ENCODE data around the gene FIGN.

Gene FIGN

DNA sequence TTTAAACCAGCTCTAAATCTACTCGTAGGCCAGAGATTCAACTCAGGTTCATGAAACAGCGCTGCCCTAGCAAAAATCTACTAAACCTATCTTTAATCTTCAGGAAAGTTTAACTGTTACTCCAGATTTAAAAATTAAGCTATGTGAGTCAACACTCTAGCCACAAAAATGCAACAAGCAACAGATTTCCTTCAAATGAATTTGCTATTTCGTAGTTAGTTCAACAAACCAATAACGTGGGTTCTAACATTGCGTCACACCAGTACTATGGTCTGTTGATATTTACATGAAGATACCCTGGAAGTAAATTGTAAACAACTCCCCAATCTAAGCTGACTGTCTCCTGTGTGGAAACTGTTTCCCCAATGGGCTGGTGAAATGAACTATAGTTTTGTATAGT is 71.2 kb downstream of the FIGN start:
- H3K36me3 ChIP-seq (ENCODE audit: insufficient read depth, low read length): no peaks in the 10 kb centered on the region
- H3K27me3 ChIP-seq (ENCODE audit: insufficient read depth, low read length): no peaks in the 10 kb centered on the region
- no peaks in the 10 kb centered on the region for H3K9me2 ChIP-seq (ENCODE audit: low read depth, low read length)
- H3K9ac ChIP-seq (ENCODE audit: low read length): no peak overlapping the region
- H2AFZ ChIP-seq (ENCODE audit: low read length): no peak overlapping the region
- no peaks in the 10 kb centered on the region for H4K20me1 ChIP-seq (ENCODE audit: insufficient read depth, low read length)
- no peaks in the 10 kb centered on the region for H3F3A ChIP-seq (ENCODE audit: insufficient read depth, low read length)
- no peaks in the 10 kb centered on the region for H3K4me1 ChIP-seq (ENCODE audit: insufficient read depth, low read length, severe bottlenecking)
- H3K4me2 ChIP-seq (ENCODE audit: low read length): no peak overlapping the region
- no peak overlapping the region for H3K27ac ChIP-seq (ENCODE audit: low read depth, low read length, poor library complexity, severe bottlenecking)
- no peaks in the 10 kb centered on the region for H3K79me2 ChIP-seq (ENCODE audit: insufficient read depth, low read length)
- H3K9me3 ChIP-seq (ENCODE audit: low read length): no peaks in the 10 kb centered on the region
- TF ChIP-seq CTCF (IDR thresholded peaks at IDR 0.05; ENCODE audit: low read length) (no peak), EZH2 (IDR thresholded peaks at IDR 0.05; ENCODE audit: borderline replicate concordance, low read length) (no peak)
- H3K4me3 ChIP-seq (ENCODE audit: low read depth, low read length, poor library complexity, severe bottlenecking): no peak overlapping the region

DNA sequence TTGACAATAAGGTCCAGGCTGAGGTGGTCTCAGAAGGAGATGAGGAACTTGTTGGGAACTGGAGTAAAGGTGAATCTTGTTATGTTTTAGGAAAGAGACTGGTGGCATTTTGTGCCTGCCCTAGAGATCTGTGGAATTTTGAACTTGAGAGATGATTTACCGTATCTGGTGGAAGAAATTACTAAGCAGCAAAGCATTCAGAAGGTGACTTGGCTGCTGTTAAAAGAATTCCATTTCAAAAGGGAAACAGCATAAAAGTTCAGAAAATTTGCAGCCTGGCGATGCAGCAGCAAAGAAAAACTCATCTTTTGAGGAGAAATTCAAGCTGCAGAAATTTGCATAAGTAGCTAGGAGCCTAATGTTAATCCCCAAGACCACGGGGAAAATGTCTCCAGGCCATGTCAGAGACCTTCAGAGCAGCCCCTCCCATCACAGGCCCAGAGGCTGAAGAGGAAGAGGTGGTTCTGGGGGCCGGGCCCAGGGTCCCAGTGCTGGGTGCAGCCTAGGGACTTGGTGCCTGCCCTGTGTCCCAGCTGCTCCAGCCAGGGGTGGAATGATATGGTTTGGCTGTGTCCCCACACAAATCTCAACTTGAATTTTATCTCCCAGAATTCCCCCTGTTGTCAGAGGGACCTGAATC is 73.5 kb downstream of the FIGN start:
- Histone ChIP-seq H3K36me3 (ENCODE audit: insufficient read depth, low read length) (no peaks in the 10 kb centered on the region), H2AFZ (ENCODE audit: low read length) (no peak overlapping the region), H3K27ac (ENCODE audit: low read depth, low read length, poor library complexity, severe bottlenecking) (no peak overlapping the region), H4K20me1 (ENCODE audit: insufficient read depth, low read length) (no peaks in the 10 kb centered on the region), H3K79me2 (ENCODE audit: insufficient read depth, low read length) (no peaks in the 10 kb centered on the region), H3K4me3 (ENCODE audit: low read depth, low read length, poor library complexity, severe bottlenecking) (no peak overlapping the region), H3K9me3 (ENCODE audit: low read length) (no peaks in the 10 kb centered on the region), H3K4me1 (ENCODE audit: insufficient read depth, low read length, severe bottlenecking) (no peaks in the 10 kb centered on the region), H3K9me2 (ENCODE audit: low read depth, low read length) (no peaks in the 10 kb centered on the region), H3F3A (ENCODE audit: insufficient read depth, low read length) (no peaks in the 10 kb centered on the region), H3K27me3 (ENCODE audit: insufficient read depth, low read length) (no peaks in the 10 kb centered on the region), H3K4me2 (ENCODE audit: low read length) (no peak overlapping the region), H3K9ac (ENCODE audit: low read length) (no peak overlapping the region)
- TF ChIP-seq EZH2 (IDR thresholded peaks at IDR 0.05; ENCODE audit: borderline replicate concordance, low read length) (no peak), CTCF (IDR thresholded peaks at IDR 0.05; ENCODE audit: low read length) (no peak)

DNA sequence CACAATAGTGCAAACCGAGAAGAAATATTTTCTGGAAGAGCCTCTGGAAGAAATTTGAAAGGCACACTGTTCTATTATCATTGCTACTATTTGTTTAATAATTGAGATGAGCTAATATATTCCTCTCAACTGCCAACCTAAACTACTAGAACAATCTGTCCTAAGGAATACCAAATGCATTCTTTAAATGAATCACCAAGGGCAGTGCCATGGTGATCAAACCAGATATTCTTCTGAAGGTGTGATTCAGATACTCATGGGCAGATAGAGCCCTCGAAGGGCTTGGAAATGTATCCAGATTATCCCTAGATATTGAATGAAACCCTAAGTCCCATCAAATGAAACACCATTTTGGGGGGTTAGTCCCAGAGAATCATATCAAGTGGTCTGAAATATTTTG is 76.6 kb downstream of the FIGN start:
- H3K9ac ChIP-seq (ENCODE audit: low read length): no peak overlapping the region
- H3K9me2 ChIP-seq (ENCODE audit: low read depth, low read length): no peaks in the 10 kb centered on the region
- no peaks in the 10 kb centered on the region for H3K36me3 ChIP-seq (ENCODE audit: insufficient read depth, low read length)
- TF ChIP-seq CTCF (IDR thresholded peaks at IDR 0.05; ENCODE audit: low read length) (no peak), EZH2 (IDR thresholded peaks at IDR 0.05; ENCODE audit: borderline replicate concordance, low read length) (no peak)
- no peak overlapping the region for H3K27ac ChIP-seq (ENCODE audit: low read depth, low read length, poor library complexity, severe bottlenecking)
- no peaks in the 10 kb centered on the region for H3F3A ChIP-seq (ENCODE audit: insufficient read depth, low read length)
- no peak overlapping the region for H3K4me2 ChIP-seq (ENCODE audit: low read length)
- no peaks in the 10 kb centered on the region for H3K27me3 ChIP-seq (ENCODE audit: insufficient read depth, low read length)
- H3K79me2 ChIP-seq (ENCODE audit: insufficient read depth, low read length): no peaks in the 10 kb centered on the region
- H3K9me3 ChIP-seq (ENCODE audit: low read length): no peaks in the 10 kb centered on the region
- no peaks in the 10 kb centered on the region for H3K4me1 ChIP-seq (ENCODE audit: insufficient read depth, low read length, severe bottlenecking)
- no peak overlapping the region for H3K4me3 ChIP-seq (ENCODE audit: low read depth, low read length, poor library complexity, severe bottlenecking)
- no peak overlapping the region for H2AFZ ChIP-seq (ENCODE audit: low read length)
- H4K20me1 ChIP-seq (ENCODE audit: insufficient read depth, low read length): no peaks in the 10 kb centered on the region
